HCT116 (cell line): ENCODE measurements around the gene GRIP2. TPM values are rescaled to one million over a fixed set of nuclear protein-coding genes. Genes with fewer than 3 reads are reported as not detected.

ENCODE experiments used
- ATAC-seq: fragments of 200-7000 bp; cut with Tn5 transposase; 2 replicates; pipeline ENCODE4 v1.9.1; 2020; ENCODE audit warnings: mild to moderate bottlenecking, moderate library complexity
- BruUV-seq: library from RNA; stranded (reverse); fragments of 400-500 nt; replicated peaks from 2 replicates; lab custom pipeline; 2021; lab: Mats Ljungman, UMichigan
- CTCF ChIA-PET: fragments of 300-600 bp; sonication (Branson Sonifier 250); formaldehyde crosslinking; loops from one replicate; lab custom pipeline; 2021; ENCODE audit warnings: antibody characterized with exemption; lab: Charles Lee
- POLR2A ChIA-PET: fragments of 300-600, 350-600 bp; sonication (Branson Sonifier 250); formaldehyde crosslinking; loops from one replicate; lab custom pipeline; 2021; ENCODE audit warnings: antibody characterized with exemption; lab: Charles Lee
- RAD21 ChIA-PET, 2 experiments: fragments of 300-600 bp; sonication (Branson Sonifier 250); formaldehyde crosslinking; loops; one replicate each; lab custom pipeline; 2023; ENCODE audit warnings: low total read pairs in 2 of 2; ENCODE audit not compliant: uncharacterized antibody in 2 of 2, unreplicated experiment in 2 of 2, low non-redundant PET in 1 of 2; lab: Charles Lee
- DNase-seq: peaks from one replicate; pipeline ENCODE4 v3.0.0-alpha.2; 2010; ENCODE audit warnings: low read depth, low spot score
- H2AFZ ChIP-seq: fragments of 200-600 bp; shearing (Covaris generic), sonication (generic); 2 replicates; pipeline ENCODE4 v1.6.1; 2017; ENCODE audit warnings: low read depth, mixed run types, mixed read lengths, antibody characterized with exemption, low read length; ENCODE audit not compliant: poor library complexity, severe bottlenecking
- H3K27ac ChIP-seq: 2 replicates; pipeline ENCODE4 v1.5.1; 2012; ENCODE audit warnings: low read depth, low read length
- H3K27me3 ChIP-seq: fragments of 200-600 bp; sonication (generic); 2 replicates; pipeline ENCODE4 v1.6.1; 2016; ENCODE audit warnings: mixed run types, low read length, mixed read lengths; ENCODE audit not compliant: insufficient read depth
- H3K36me3 ChIP-seq, 2 experiments: fragments of 200-500 bp in 1 of 2; fragments of 200-600 bp in 1 of 2; sonication (Bioruptor generic) in 1 of 2; sonication (generic) in 1 of 2; 2 replicates each; pipeline versions ENCODE4 v1.5.1 to v1.6.1; 2014 to 2016; ENCODE audit warnings: low read length in 2 of 2, inconsistent platforms in 1 of 2, mixed read lengths in 1 of 2, mixed run types in 1 of 2; ENCODE audit not compliant: insufficient read depth in 2 of 2, control insufficient read depth in 1 of 2
- H3K4me1 ChIP-seq, 2 experiments: fragments of 200-600 bp in 1 of 2; sonication (generic) in 1 of 2; 2 replicates each; pipeline versions ENCODE4 v1.5.1 to v1.6.1; 2012 to 2017; ENCODE audit warnings: low read length in 2 of 2, inconsistent platforms in 1 of 2, mild to moderate bottlenecking in 1 of 2, mixed read lengths in 1 of 2, mixed run types in 1 of 2, moderate library complexity in 1 of 2; ENCODE audit not compliant: insufficient read depth in 2 of 2, control insufficient read depth in 1 of 2
- H3K4me2 ChIP-seq: fragments of 200-600 bp; sonication (generic); 2 replicates; pipeline ENCODE4 v1.6.1; 2017; ENCODE audit warnings: mixed run types, low read length, mixed read lengths
- H3K4me3 ChIP-seq, 2 experiments: fragments of 200-600 bp in 1 of 2; sonication (generic) in 1 of 2; replicated peaks in 1 of 2; 2 replicates each; pipeline ENCODE4 v1.5.1; 2011 to 2016; ENCODE audit warnings: low read length in 2 of 2, control low read depth in 1 of 2, low read depth in 1 of 2, mild to moderate bottlenecking in 1 of 2, mixed read lengths in 1 of 2, mixed run types in 1 of 2
- H3K79me2 ChIP-seq: fragments of 200-600 bp; sonication (generic); 2 replicates; pipeline ENCODE4 v1.6.1; 2017; ENCODE audit warnings: mild to moderate bottlenecking, mixed run types, low read length, moderate library complexity, mixed read lengths; ENCODE audit not compliant: insufficient read depth
- H3K9ac ChIP-seq: fragments of 200-600 bp; sonication (generic); 2 replicates; pipeline ENCODE4 v1.6.1; 2016; ENCODE audit warnings: low read length, mixed read lengths
- H3K9me2 ChIP-seq: fragments of 200-600 bp; sonication (generic), shearing (Covaris generic); 2 replicates; pipeline ENCODE4 v1.6.1; 2017; ENCODE audit warnings: mixed run types, mild to moderate bottlenecking, moderate library complexity; ENCODE audit not compliant: insufficient read depth
- H3K9me3 ChIP-seq, 2 experiments: fragments of 200-500 bp in 1 of 2; fragments of 200-600 bp in 1 of 2; sonication (Bioruptor generic) in 1 of 2; sonication (generic) in 1 of 2; 2 replicates each; pipeline ENCODE4 v1.6.1; 2014 to 2017; ENCODE audit warnings: low read length in 2 of 2, mixed read lengths in 2 of 2, inconsistent platforms in 1 of 2, low read depth in 1 of 2, mild to moderate bottlenecking in 1 of 2, mixed run types in 1 of 2, moderate library complexity in 1 of 2; ENCODE audit not compliant: control insufficient read depth in 1 of 2, insufficient read depth in 1 of 2
- H4K20me1 ChIP-seq: fragments of 200-600 bp; sonication (generic), shearing (Covaris generic); 2 replicates; pipeline ENCODE4 v1.6.1; 2017; ENCODE audit warnings: mixed run types, mild to moderate bottlenecking, moderate library complexity; ENCODE audit not compliant: insufficient read depth
- CBX3 ChIP-seq: IDR thresholded peaks from 2 replicates; pipeline ENCODE4 v1.6.1; 2012; ENCODE audit warnings: low read depth
- CTCF ChIP-seq, 3 experiments: fragments of 200-600 bp in 1 of 3; sonication (generic) in 1 of 3; IDR thresholded peaks in 2 of 3; conservative IDR thresholded peaks in 1 of 3; 2 replicates each; pipeline ENCODE4 v1.5.1; 2012 to 2017; ENCODE audit warnings: low read depth in 2 of 3, low read length in 2 of 3, antibody characterized with exemption in 1 of 3, borderline replicate concordance in 1 of 3, control low read depth in 1 of 3, mild to moderate bottlenecking in 1 of 3, mixed read lengths in 1 of 3, mixed run types in 1 of 3, moderate library complexity in 1 of 3; ENCODE audit not compliant: insufficient read depth in 1 of 3
- ELF1 ChIP-seq: IDR thresholded peaks from 2 replicates; pipeline ENCODE4 v1.6.1; 2012; ENCODE audit warnings: low read depth, borderline replicate concordance
- EZH2 ChIP-seq: fragments of 200-600 bp; sonication (generic); IDR thresholded peaks from 2 replicates; pipeline ENCODE4 v1.6.1; 2017; ENCODE audit warnings: antibody characterized with exemption, mixed run types
- EZH2phosphoT487 ChIP-seq: fragments of 200-600 bp; IDR thresholded peaks from 2 replicates; pipeline ENCODE4 v1.6.1; 2018; ENCODE audit warnings: antibody characterized with exemption, borderline replicate concordance
- JUND ChIP-seq: IDR thresholded peaks from 2 replicates; pipeline ENCODE4 v1.6.1; 2012
- POLR2A ChIP-seq: IDR thresholded peaks from 2 replicates; pipeline ENCODE4 v1.7.0; 2011; ENCODE audit warnings: borderline replicate concordance; ENCODE audit not compliant: insufficient read depth, insufficient read length; ENCODE audit errors: extremely low read depth
- POLR2AphosphoS5 ChIP-seq: IDR thresholded peaks from 2 replicates; pipeline ENCODE4 v1.6.1; 2011; ENCODE audit warnings: mild to moderate bottlenecking, low read depth, low read length, moderate library complexity
- RAD21 ChIP-seq: IDR thresholded peaks from 2 replicates; pipeline ENCODE4 v1.6.1; 2012; ENCODE audit warnings: low read depth, mild to moderate bottlenecking
- YY1 ChIP-seq: IDR thresholded peaks from 2 replicates; pipeline ENCODE4 v1.6.1; 2011; ENCODE audit warnings: low read length, low read depth, moderate library complexity, mild to moderate bottlenecking; ENCODE audit not compliant: insufficient replicate concordance; ENCODE audit errors: extremely low read depth
- ZFX ChIP-seq: fragments of 450-650 bp; IDR thresholded peaks from 2 replicates; pipeline ENCODE4 v1.6.1; 2017
- intact Hi-C: fragments of 100-400 bp; cut with micrococcal nuclease; formaldehyde crosslinking; loops from 2 replicates; pipeline ENCODE4 v1.10.0; 2022
- total RNA-seq: library from RNA; stranded (reverse); gene quantifications from one replicate; pipeline ENCODE4 v1.2.1, GENCODE V29; 2021; ENCODE audit not compliant: unreplicated experiment

Gene GRIP2
- total RNA-seq, 1 experiment from 2014 or later, result 0.34 TPM

- Histone ChIP-seq H2AFZ (no peak overlapping the region), H4K20me1 (no peaks in the 10 kb centered on the region), H3K9me2 (no peaks in the 10 kb centered on the region), H3K79me2 (no peaks in the 10 kb centered on the region), H3K4me3 (no peak overlapping the region), H3K9ac (no peak overlapping the region), H3K27me3 (no peaks in the 10 kb centered on the region), H3K36me3 (peaks cover 16 to 34% of the 10 kb centered on the region in 2 experiments; a peak in 3 of 4 replicates), H3K4me2 (no peak overlapping the region), H3K4me1 (no peaks in the 10 kb centered on the region), H3K27ac (no peak overlapping the region), H3K9me3 (no peaks in the 10 kb centered on the region)
- ChIA-PET CTCF (no interaction called here), POLR2A (no interaction called here), RAD21 (no interaction called here)
- intact Hi-C loops, result no loop called here
- TF ChIP-seq YY1, result no peak
- no peak for TF ChIP-seq POLR2A
- TF ChIP-seq EZH2phosphoT487, result no peak
- TF ChIP-seq RAD21, result no peak
- TF ChIP-seq EZH2, result no peak
- TF ChIP-seq ELF1, result no peak
- TF ChIP-seq CTCF (IDR thresholded peaks at IDR 0.05 in 2 of 3, conservative IDR thresholded peaks at IDR 0.05 in 1 of 3; ENCODE audit: borderline replicate concordance in 1 of 3, insufficient read depth in 1 of 3, low read depth in 2 of 3, low read length in 2 of 3), result no peak
- TF ChIP-seq ZFX, result no peak
- no peak for TF ChIP-seq POLR2AphosphoS5
- no TSS peak for BruUV-seq
- ATAC-seq (no peak), DNase-seq (no peak)
These were observed 57.8 kb downstream of the GRIP2 start for GRCh38 chr3:14482271-14482721.

GRCh38 chr3:14481646-14482036 lies 58.5 kb downstream of the GRIP2 start:
- Histone ChIP-seq H3K4me2 (no peak overlapping the region), H3K79me2 (no peaks in the 10 kb centered on the region), H3K9me3 (no peaks in the 10 kb centered on the region), H3K9ac (no peak overlapping the region), H3K27ac (no peak overlapping the region), H3K4me1 (no peaks in the 10 kb centered on the region), H4K20me1 (no peaks in the 10 kb centered on the region), H3K36me3 (peaks cover 22 to 34% of the 10 kb centered on the region in 2 experiments; a peak in 3 of 4 replicates), H3K9me2 (no peaks in the 10 kb centered on the region), H3K27me3 (no peaks in the 10 kb centered on the region), H2AFZ (no peak overlapping the region), H3K4me3 (no peak overlapping the region)
- ChIA-PET CTCF (no interaction called here), POLR2A (no interaction called here), RAD21 (no interaction called here)
- DNase-seq (no peak), ATAC-seq (no peak)
- intact Hi-C loops, result no loop called here
- TF ChIP-seq POLR2AphosphoS5, result no peak
- no peak for TF ChIP-seq JUND
- TF ChIP-seq CBX3, result no peak
- BruUV-seq, result no TSS peak
